ENCODE results near the gene EDC4. TPM values are rescaled to one million over a fixed set of nuclear protein-coding genes. Genes with fewer than 3 reads are reported as not detected.

EDC4 gene
- total and polyA plus RNA-seq, 2 of the 13 experiments (the other 11 are each of a cell fraction or from before 2014, with no cell fraction given): 51.4 to 59.1 TPM

- peak; percentile 27; the same call in 1 of the 2 replicates for TF ChIP-seq ZBTB25 (CRISPR knock-in tag; IDR thresholded peaks at IDR 0.05)
- TF ChIP-seq THRA (CRISPR knock-in tag; IDR thresholded peaks at IDR 0.05; ENCODE audit: borderline replicate concordance): 0 out of 2 replicates have a peak, but pooled peaks have one; percentile 14
- TF ChIP-seq ERF (CRISPR knock-in tag; IDR thresholded peaks at IDR 0.05): peak; percentile 55; the same call in 1 of the 2 replicates
- TF ChIP-seq ZNF784 (CRISPR knock-in tag; IDR thresholded peaks at IDR 0.05; ENCODE audit: borderline replicate concordance): no peak
- TF ChIP-seq ZUFSP (CRISPR knock-in tag; IDR thresholded peaks at IDR 0.05; ENCODE audit: borderline replicate concordance): no peak
- TF ChIP-seq SP1 (IDR thresholded peaks at IDR 0.05): no peak
- 0 out of 2 replicates have a peak, but pooled peaks have one; percentile 12 for TF ChIP-seq SP1 (CRISPR knock-in tag; IDR thresholded peaks at IDR 0.05)
- TF ChIP-seq ZGPAT (CRISPR knock-in tag; IDR thresholded peaks at IDR 0.05): 0 out of 2 replicates have a peak, but pooled peaks have one; percentile 29
- TF ChIP-seq PITX1 (CRISPR knock-in tag; IDR thresholded peaks at IDR 0.05): no peak
- TF ChIP-seq ZNF501 (CRISPR knock-in tag; IDR thresholded peaks at IDR 0.05): peak; percentile 54
- 0 out of 2 replicates have a peak, but pooled peaks have one; percentile 29 for TF ChIP-seq PCBP1 (IDR thresholded peaks at IDR 0.05; ENCODE audit: borderline replicate concordance, low read depth, low read length)
- TF ChIP-seq HMGXB4 (CRISPR knock-in tag; IDR thresholded peaks at IDR 0.05; ENCODE audit: borderline replicate concordance in 1 of 2, low read depth in 1 of 2): peak; percentile 1 to 64; a peak in 1 of 4 replicates
- TF ChIP-seq ZFP91 (CRISPR knock-in tag; IDR thresholded peaks at IDR 0.05; ENCODE audit: borderline replicate concordance): 0 out of 2 replicates have a peak, but pooled peaks have one; percentile 23
- 0 out of 2 replicates have a peak, but pooled peaks have one; percentile 25 for TF ChIP-seq IRF9 (CRISPR knock-in tag; IDR thresholded peaks at IDR 0.05; ENCODE audit: borderline replicate concordance)
- no peak for TF ChIP-seq TAF15 (IDR thresholded peaks at IDR 0.05; ENCODE audit: low read depth, low read length, poor library complexity, severe bottlenecking)
These were observed 11.0 kb downstream of the EDC4 start (continued) for GRCh38 chr16:67883872-67884261.
